H1 (cell line): Measurements from ENCODE around the gene PTPN5. TPM values are rescaled to one million over a fixed set of nuclear protein-coding genes. Genes with fewer than 3 reads are reported as not detected.

Experiments
- CTCF ChIA-PET: fragments of 300-600 bp; sonication (Branson Sonifier 250); formaldehyde crosslinking; loops from one replicate; lab custom pipeline; 2021; ENCODE audit not compliant: partially characterized antibody; lab: Charles Lee
- POLR2A ChIA-PET: fragments of 300-600 bp; sonication (Branson Sonifier 250); formaldehyde crosslinking; loops from one replicate; lab custom pipeline; 2021; ENCODE audit warnings: inconsistent platforms; ENCODE audit not compliant: partially characterized antibody; lab: Charles Lee
- DNase-seq, 2 experiments: peaks; one replicate each; pipeline versions ENCODE4 v3.0.0 to v3.0.0-alpha.2; 2010 to 2022; ENCODE audit warnings: low spot score in 2 of 2, low read depth in 1 of 2, mixed read lengths in 1 of 2
- FAIRE-seq: peaks from 2 replicates; lab custom pipeline; 2011; peaks lifted over from hg19 to GRCh38; lab: Jason Lieb, UNC
- H2AFZ ChIP-seq: 2 replicates; pipeline ENCODE4 v1.8.1; 2012; ENCODE audit warnings: low read length, inconsistent platforms
- H2AK5ac ChIP-seq: 2 replicates; pipeline ENCODE4 v1.6.1; 2013; ENCODE audit warnings: low read depth, low read length
- H2BK120ac ChIP-seq: replicated peaks from 2 replicates; pipeline ENCODE3; 2013; ENCODE audit warnings: low read depth, low read length, inconsistent platforms
- H2BK12ac ChIP-seq: 2 replicates; pipeline ENCODE4 v1.6.1; 2013; ENCODE audit warnings: low read depth, low read length
- H2BK15ac ChIP-seq: 2 replicates; pipeline ENCODE4 v1.6.1; 2013; ENCODE audit warnings: low read length
- H2BK20ac ChIP-seq: 2 replicates; pipeline ENCODE4 v1.6.1; 2013; ENCODE audit warnings: low read length
- H2BK5ac ChIP-seq: 2 replicates; pipeline ENCODE4 v1.6.1; 2013; ENCODE audit warnings: low read depth, low read length
- H3K14ac ChIP-seq: 2 replicates; pipeline ENCODE4 v1.6.1; 2013; ENCODE audit warnings: inconsistent platforms; ENCODE audit not compliant: insufficient read length
- H3K18ac ChIP-seq: 2 replicates; pipeline ENCODE4 v1.6.1; 2013; ENCODE audit warnings: low read length; ENCODE audit errors: extremely low read depth
- H3K23ac ChIP-seq: 2 replicates; pipeline ENCODE4 v1.6.1; 2013; ENCODE audit warnings: inconsistent platforms; ENCODE audit not compliant: insufficient read length
- H3K23me2 ChIP-seq: 2 replicates; pipeline ENCODE4 v1.6.1; 2013; ENCODE audit warnings: low read depth, low read length
- H3K27ac ChIP-seq: 2 replicates; pipeline ENCODE4 v1.6.1; 2011; ENCODE audit warnings: low read depth, low read length, inconsistent platforms
- H3K27me3 ChIP-seq, 4 experiments: replicated peaks in 1 of 4; 1 replicate in 1 of 4; 2 replicates in 3 of 4; pipeline versions ENCODE4 v1.6.1 to v1.8.1; 2011 to 2013; ENCODE audit warnings: low read length in 3 of 4, mild to moderate bottlenecking in 3 of 4, inconsistent platforms in 2 of 4, mixed read lengths in 2 of 4, moderate library complexity in 1 of 4; ENCODE audit not compliant: control insufficient read depth in 3 of 4, insufficient read depth in 3 of 4; ENCODE audit errors: extremely low read depth in 1 of 4
- H3K36me3 ChIP-seq, 4 experiments: 2 replicates each; pipeline versions ENCODE4 v1.6.1 to v1.8.1; 2011 to 2013; ENCODE audit warnings: mild to moderate bottlenecking in 4 of 4, low read length in 3 of 4, moderate library complexity in 2 of 4, control low read depth in 1 of 4, inconsistent platforms in 1 of 4; ENCODE audit not compliant: insufficient read depth in 4 of 4, control insufficient read depth in 2 of 4
- H3K4ac ChIP-seq: replicated peaks from 2 replicates; pipeline ENCODE3; 2013; ENCODE audit warnings: low read length, low read depth, mixed read lengths, inconsistent platforms; ENCODE audit not compliant: insufficient read length
- H3K4me1 ChIP-seq, 4 experiments: replicated peaks in 1 of 4; 1 replicate in 1 of 4; 2 replicates in 3 of 4; pipeline versions ENCODE4 v1.6.1 to v1.8.1; 2011 to 2013; ENCODE audit warnings: low read length in 3 of 4, inconsistent platforms in 2 of 4, mixed read lengths in 1 of 4; ENCODE audit not compliant: insufficient read depth in 4 of 4, control insufficient read depth in 3 of 4
- H3K4me2 ChIP-seq, 2 experiments: 2 replicates each; pipeline versions ENCODE4 v1.6.1 to v1.8.1; 2011 to 2013; ENCODE audit warnings: low read depth in 2 of 2, low read length in 2 of 2, control low read depth in 1 of 2, inconsistent platforms in 1 of 2, mild to moderate bottlenecking in 1 of 2; ENCODE audit not compliant: insufficient read depth in 1 of 2
- H3K4me3 ChIP-seq, 4 experiments: fragments of 200-600, 300-600 bp in 1 of 4; sonication (generic), shearing (Covaris generic), sonication (Bioruptor Twin) in 1 of 4; 2 replicates each; pipeline versions ENCODE4 v1.5.1 to v1.8.1; 2011 to 2016; ENCODE audit warnings: low read length in 4 of 4, low read depth in 3 of 4, control low read depth in 2 of 4, inconsistent platforms in 2 of 4, mild to moderate bottlenecking in 2 of 4, mixed read lengths in 1 of 4, moderate library complexity in 1 of 4; ENCODE audit not compliant: insufficient read depth in 2 of 4; ENCODE audit errors: extremely low read depth in 1 of 4
- H3K56ac ChIP-seq: replicated peaks from 2 replicates; pipeline ENCODE3; 2013; ENCODE audit warnings: low read depth, mild to moderate bottlenecking, mixed read lengths, low read length, inconsistent platforms; ENCODE audit not compliant: insufficient read length
- H3K79me1 ChIP-seq: 2 replicates; pipeline ENCODE4 v1.6.1; 2013; ENCODE audit warnings: low read depth, low read length, control low read depth
- H3K79me2 ChIP-seq, 2 experiments: 2 replicates each; pipeline versions ENCODE4 v1.6.1 to v1.8.1; 2012 to 2013; ENCODE audit warnings: low read length in 2 of 2, mild to moderate bottlenecking in 2 of 2, inconsistent platforms in 1 of 2; ENCODE audit not compliant: insufficient read depth in 2 of 2, control insufficient read depth in 1 of 2
- H3K9ac ChIP-seq, 4 experiments: replicated peaks in 1 of 4; 1 replicate in 1 of 4; 2 replicates in 3 of 4; pipeline versions ENCODE4 v1.6.1 to v1.8.1; 2011 to 2013; ENCODE audit warnings: low read depth in 3 of 4, low read length in 3 of 4, control low read depth in 2 of 4, mild to moderate bottlenecking in 2 of 4, moderate library complexity in 2 of 4, inconsistent platforms in 1 of 4; ENCODE audit errors: extremely low read depth in 1 of 4
- H3K9me3 ChIP-seq, 2 experiments: 2 replicates each; pipeline versions ENCODE4 v1.6.1 to v1.8.1; 2012 to 2013; ENCODE audit warnings: mild to moderate bottlenecking in 2 of 2, moderate library complexity in 2 of 2, control low read depth in 1 of 2, inconsistent platforms in 1 of 2, low read depth in 1 of 2, low read length in 1 of 2, mixed read lengths in 1 of 2; ENCODE audit not compliant: insufficient read depth in 2 of 2
- H4K20me1 ChIP-seq, 2 experiments: replicated peaks in 1 of 2; 2 replicates each; pipeline versions ENCODE3 to v1.8.1; 2011 to 2013; ENCODE audit warnings: inconsistent platforms in 2 of 2, low read length in 2 of 2, mild to moderate bottlenecking in 1 of 2; ENCODE audit not compliant: insufficient read depth in 2 of 2, control insufficient read depth in 1 of 2
- H4K5ac ChIP-seq: 2 replicates; pipeline ENCODE4 v1.6.1; 2013; ENCODE audit warnings: low read length, low read depth, mixed read lengths, inconsistent platforms; ENCODE audit not compliant: insufficient read length
- H4K8ac ChIP-seq: 2 replicates; pipeline ENCODE4 v1.8.0; 2013; ENCODE audit warnings: mild to moderate bottlenecking, moderate library complexity, low read length, inconsistent platforms; ENCODE audit not compliant: insufficient read depth; ENCODE audit errors: extremely low read depth
- H4K91ac ChIP-seq: replicated peaks from 2 replicates; pipeline ENCODE3; 2013; ENCODE audit warnings: low read length, mixed read lengths, inconsistent platforms; ENCODE audit not compliant: insufficient read length
- BRCA1 ChIP-seq: IDR thresholded peaks from 2 replicates; pipeline ENCODE4 v1.6.1; 2012; ENCODE audit warnings: low read depth, low read length, improper control_type of control experiment
- PHF8 ChIP-seq: fragments of 200-600 bp; sonication (generic); conservative IDR thresholded peaks from 2 replicates; pipeline ENCODE4 v1.7.1; 2012; ENCODE audit warnings: low read depth, mild to moderate bottlenecking, inconsistent platforms, low read length, moderate library complexity
- RNF2 ChIP-seq: fragments of 200-900, 300-1000 bp; sonication (generic); IDR thresholded peaks from 2 replicates; pipeline ENCODE4 v1.7.1; 2016; ENCODE audit warnings: borderline replicate concordance, low read depth, mild to moderate bottlenecking, antibody characterized with exemption, low read length; ENCODE audit not compliant: poor library complexity, severe bottlenecking; ENCODE audit errors: missing control alignments
- TBP ChIP-seq: IDR thresholded peaks from 2 replicates; pipeline ENCODE4 v1.6.1; 2011; ENCODE audit warnings: low read depth, low read length, improper control_type of control experiment
- YY1 ChIP-seq: IDR thresholded peaks from 2 replicates; pipeline ENCODE4 v1.6.1; 2011; ENCODE audit warnings: low read depth, mild to moderate bottlenecking, low read length
- WGBS, 2 experiments: shearing (Covaris generic) in 1 of 2; methylation state at CpG; one replicate each; pipeline versions ENCODE4 v1.1.6 to v1.1.7; 2013 to 2015; ENCODE audit warnings: low lambda C conversion rate in 2 of 2, mixed read lengths in 2 of 2, inconsistent platforms in 1 of 2, low coverage in 1 of 2, missing lambda C conversion rate in 1 of 2; ENCODE audit not compliant: insufficient replicate concordance in 2 of 2, insufficient coverage in 1 of 2, insufficient read length in 1 of 2; ENCODE audit errors: extremely low coverage in 1 of 2, missing lambda C conversion rate in 1 of 2; 5-methylcytosine and 5-hydroxymethylcytosine counted together
- polyA plus RNA-seq, 7 experiments: library from polyadenylated mRNA; depleted of rRNA in 3 of 7; stranded (reverse) in 5 of 7; unstranded in 2 of 7; fragments of >200 nt in 5 of 7; fragments of 200-250 nt in 2 of 7; gene quantifications; 1 replicate in 5 of 7; 2 replicates in 1 of 7; 4 replicates in 1 of 7; pipeline versions ENCODE4 v1.2.1 to v1.2.3, GENCODE V29; 2011 to 2013; ENCODE audit warnings: missing spikeins in 2 of 7, mixed read lengths in 2 of 7
- total RNA-seq: library from RNA; stranded (reverse); fragmentation: NEBNext Ultra II Directional; extraction: Animal tissue kit (Norgen Biotek cat#: 25700); gene quantifications from 2 replicates; pipeline ENCODE4 v1.2.1, GENCODE V29; 2021

Gene PTPN5
- total and polyA plus RNA-seq, 2 of the 8 experiments (the other 6 are each of a cell fraction or from before 2014, with no cell fraction given) = 8.4 to 12.9 TPM

GRCh38 chr11:18700872-18701271 lies 90.7 kb downstream of the PTPN5 start:
- WGBS, 2 experiments = 91% methylated on average over 7 of the region's 7 CpGs; no CpG with 5 or more reads in 1 of the 2 experiments
- no peak overlapping the region for H3K4me2 ChIP-seq
- CTCF ChIA-PET = no interaction called here

More at GRCh38 chr11:18700872-18701271, 90.7 kb downstream of the PTPN5 start:
- no peak overlapping the region for H3K27ac ChIP-seq
- no peak overlapping the region for H3K14ac ChIP-seq
- H2AK5ac ChIP-seq = no peak overlapping the region
- H2BK5ac ChIP-seq = no peak overlapping the region
- POLR2A ChIA-PET = interaction anchor here (0.8 kb wide), 1 partner anchor 49 kb away, joined by 5 read pairs; no protein-coding TSS in a partner anchor
- no peak overlapping the region for H4K5ac ChIP-seq
- no peaks in the 10 kb centered on the region for H4K20me1 ChIP-seq
- no peaks in the 10 kb centered on the region for H3K36me3 ChIP-seq
- peaks cover 0 to 8% (median 5%) of the 10 kb centered on the region in 4 experiments; a peak in 5 of 7 replicates for H3K27me3 ChIP-seq
- H4K8ac ChIP-seq = no peak overlapping the region
- H3K4ac ChIP-seq = no peak overlapping the region
- DNase-seq (no peak), FAIRE-seq (no peak)
- H4K91ac ChIP-seq = no peak overlapping the region
- H3K23me2 ChIP-seq = peaks cover 13% of the 10 kb centered on the region
- TF ChIP-seq YY1 (no peak), RNF2 (no peak), TBP (no peak), BRCA1 (no peak), PHF8 (no peak)
- H2AFZ ChIP-seq = no peak overlapping the region
- H2BK15ac ChIP-seq = no peak overlapping the region
- no peak overlapping the region for H2BK120ac ChIP-seq
- no peaks in the 10 kb centered on the region for H3K79me2 ChIP-seq
- no peak overlapping the region for H3K9ac ChIP-seq
- H3K4me1 ChIP-seq = peaks cover 0 to 9% (median 2%) of the 10 kb centered on the region in 4 experiments; a peak in 3 of 7 replicates
- no peak overlapping the region for H2BK12ac ChIP-seq
- H2BK20ac ChIP-seq = no peak overlapping the region
- no peaks in the 10 kb centered on the region for H3K9me3 ChIP-seq
- H3K56ac ChIP-seq = no peak overlapping the region
- H3K4me3 ChIP-seq = no peak overlapping the region
- no peak overlapping the region for H3K23ac ChIP-seq
- no peaks in the 10 kb centered on the region for H3K79me1 ChIP-seq
- H3K18ac ChIP-seq = no peak overlapping the region
